ENCODE results near the gene RIOK3.
A peak's percentile ranks its signal among the peaks of the same experiment; 100 is the strongest.

The RIOK3 gene

DNA sequence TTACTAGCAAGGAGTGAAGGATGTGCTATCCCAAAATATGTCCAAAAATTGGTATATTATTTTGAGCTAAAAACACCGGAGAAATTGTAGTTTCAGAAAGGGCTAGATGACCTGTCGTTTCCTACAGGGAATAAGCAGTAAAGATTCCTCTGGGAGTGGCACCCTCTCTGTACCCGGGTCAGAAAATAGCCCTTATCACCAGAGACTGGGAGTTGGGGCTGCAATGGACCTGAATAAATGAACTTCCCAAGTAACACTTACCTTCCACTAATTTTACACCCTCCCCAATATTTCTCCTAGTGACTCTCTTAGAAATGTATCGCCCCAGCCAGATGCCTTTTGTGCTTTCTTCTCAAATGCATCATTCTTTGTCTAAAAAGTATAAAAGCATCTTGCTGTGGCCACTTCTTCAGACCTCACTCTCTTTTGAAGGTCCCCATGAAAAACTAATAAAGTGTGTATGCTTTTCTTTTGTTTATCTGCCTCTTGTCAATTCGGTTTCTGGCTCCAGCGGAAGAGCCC, 49.5 kb downstream of the RIOK3 start:
- peak overlapping the region; percentile 47 for H2AFZ ChIP-seq (ENCODE audit: low read depth, low read length, severe bottlenecking)
- no peaks in the 10 kb centered on the region for H3K9me3 ChIP-seq (ENCODE audit: insufficient read depth, low read length)
- H3K27ac ChIP-seq (ENCODE audit: low read depth, low read length) = peak overlapping the region; percentile 70
- peaks cover 41% of the 10 kb centered on the region for H3K79me2 ChIP-seq (ENCODE audit: insufficient read depth, low read length)
- no peaks in the 10 kb centered on the region for H3K9me2 ChIP-seq (replicated peaks; ENCODE audit: insufficient read depth, low read length)
- no peak for TF ChIP-seq EZH2phosphoT487 (conservative IDR thresholded peaks at IDR 0.05; ENCODE audit: low read length)
- TF ChIP-seq, protein P1, sequence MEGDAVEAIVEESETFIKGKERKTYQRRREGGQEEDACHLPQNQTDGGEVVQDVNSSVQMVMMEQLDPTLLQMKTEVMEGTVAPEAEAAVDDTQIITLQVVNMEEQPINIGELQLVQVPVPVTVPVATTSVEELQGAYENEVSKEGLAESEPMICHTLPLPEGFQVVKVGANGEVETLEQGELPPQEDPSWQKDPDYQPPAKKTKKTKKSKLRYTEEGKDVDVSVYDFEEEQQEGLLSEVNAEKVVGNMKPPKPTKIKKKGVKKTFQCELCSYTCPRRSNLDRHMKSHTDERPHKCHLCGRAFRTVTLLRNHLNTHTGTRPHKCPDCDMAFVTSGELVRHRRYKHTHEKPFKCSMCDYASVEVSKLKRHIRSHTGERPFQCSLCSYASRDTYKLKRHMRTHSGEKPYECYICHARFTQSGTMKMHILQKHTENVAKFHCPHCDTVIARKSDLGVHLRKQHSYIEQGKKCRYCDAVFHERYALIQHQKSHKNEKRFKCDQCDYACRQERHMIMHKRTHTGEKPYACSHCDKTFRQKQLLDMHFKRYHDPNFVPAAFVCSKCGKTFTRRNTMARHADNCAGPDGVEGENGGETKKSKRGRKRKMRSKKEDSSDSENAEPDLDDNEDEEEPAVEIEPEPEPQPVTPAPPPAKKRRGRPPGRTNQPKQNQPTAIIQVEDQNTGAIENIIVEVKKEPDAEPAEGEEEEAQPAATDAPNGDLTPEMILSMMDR (IDR thresholded peaks at IDR 0.05; ENCODE audit: insufficient read depth, low read length, poor library complexity, severe bottlenecking) = no peak
- peaks cover 28% of the 10 kb centered on the region for H3F3A ChIP-seq (ENCODE audit: insufficient read depth)
- peak overlapping the region; percentile 98 for H3K4me3 ChIP-seq (ENCODE audit: insufficient read depth, low read length, poor library complexity, severe bottlenecking)
- H4K20me1 ChIP-seq (ENCODE audit: low read depth, low read length) = no peaks in the 10 kb centered on the region; the same call in 1 of the 2 replicates
- H3K36me3 ChIP-seq (ENCODE audit: low read length) = peaks cover 11% of the 10 kb centered on the region; the same call in 1 of the 2 replicates
- peak overlapping the region; percentile 95 for H3K9ac ChIP-seq (ENCODE audit: low read length)
- H3K4me2 ChIP-seq (ENCODE audit: low read depth, low read length, poor library complexity, severe bottlenecking) = peak overlapping the region; percentile 76
- H3K27me3 ChIP-seq (ENCODE audit: low read length) = no peaks in the 10 kb centered on the region

DNA sequence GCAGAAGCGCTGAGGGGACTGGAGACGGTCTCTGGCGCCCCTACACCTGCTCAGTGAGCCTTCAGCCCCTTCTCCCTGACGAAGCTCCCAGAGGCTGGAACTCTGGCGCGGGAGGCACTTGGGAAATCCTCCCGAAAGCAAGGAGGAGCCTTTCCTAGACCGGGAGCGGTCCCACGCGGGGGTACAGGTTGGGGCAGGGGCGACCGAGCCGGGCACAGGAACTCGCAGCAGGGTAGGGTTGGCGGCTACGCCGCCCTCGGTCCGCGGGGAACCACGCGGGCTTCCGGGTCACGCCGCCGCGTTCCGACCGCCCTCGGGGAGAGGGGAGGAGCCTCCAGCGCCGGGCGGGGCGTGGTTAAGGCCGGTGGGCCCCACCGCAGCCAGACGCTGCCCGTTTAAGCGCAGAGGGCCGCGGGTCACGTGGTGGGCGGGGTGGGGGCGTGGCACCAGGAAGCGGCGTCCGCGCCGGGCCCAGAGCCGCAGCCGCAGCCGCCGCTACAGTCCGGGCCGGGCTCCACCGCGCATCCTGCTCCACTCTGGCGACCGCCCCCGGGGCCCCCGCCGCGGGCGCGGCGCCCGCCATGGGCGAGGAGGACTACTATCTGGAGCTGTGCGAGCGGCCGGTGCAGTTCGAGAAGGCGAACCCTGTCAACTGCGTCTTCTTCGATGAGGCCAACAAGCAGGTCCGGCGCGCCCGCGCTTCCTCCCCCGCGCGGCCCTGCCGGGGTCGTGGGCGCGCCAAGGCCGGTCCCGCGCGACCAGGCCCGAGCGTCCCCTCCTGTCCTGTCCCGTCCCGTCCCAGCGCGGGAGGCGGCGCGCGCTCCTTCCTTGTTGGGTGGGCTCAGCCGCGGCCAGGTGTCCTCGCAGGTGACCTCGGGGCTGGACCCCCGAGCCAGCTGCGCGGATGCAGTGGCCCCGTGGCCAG, 50.2 kb downstream of the RIOK3 start, which contains the start of gene RMC1:
Gene RMC1, plus strand, starts transcription at position 474 of the 925 bp plus-strand sequence. Its CDS starts 108 bp downstream, at position 582.
- H3K9me2 ChIP-seq (replicated peaks; ENCODE audit: insufficient read depth, low read length) = no peaks in the 10 kb centered on the region
- peaks cover 18% of the 10 kb centered on the region; the same call in 1 of the 2 replicates for H3K36me3 ChIP-seq (ENCODE audit: low read length)
- peaks cover 48% of the 10 kb centered on the region for H3K79me2 ChIP-seq (ENCODE audit: insufficient read depth, low read length)
- H4K20me1 ChIP-seq (ENCODE audit: low read depth, low read length) = no peaks in the 10 kb centered on the region; the same call in 1 of the 2 replicates
- H3K4me3 ChIP-seq (ENCODE audit: insufficient read depth, low read length, poor library complexity, severe bottlenecking) = peak within 1 kb of the TSS; percentile 98
- H2AFZ ChIP-seq (ENCODE audit: low read depth, low read length, severe bottlenecking) = peak within 1 kb of the TSS; percentile 70
- no peaks in the 10 kb centered on the region for H3K27me3 ChIP-seq (ENCODE audit: low read length)
- peaks cover 22% of the 10 kb centered on the region for H3F3A ChIP-seq (ENCODE audit: insufficient read depth)
- peak within 1 kb of the TSS; percentile 70 for H3K27ac ChIP-seq (ENCODE audit: low read depth, low read length)
- no peak for TF ChIP-seq EZH2phosphoT487 (conservative IDR thresholded peaks at IDR 0.05; ENCODE audit: low read length)
- TF ChIP-seq, protein P1 (IDR thresholded peaks at IDR 0.05; ENCODE audit: insufficient read depth, low read length, poor library complexity, severe bottlenecking) = peak; percentile 51
- H3K4me2 ChIP-seq (ENCODE audit: low read depth, low read length, poor library complexity, severe bottlenecking) = peak within 1 kb of the TSS; percentile 76
- peak within 1 kb of the TSS; percentile 95 for H3K9ac ChIP-seq (ENCODE audit: low read length)
- H3K9me3 ChIP-seq (ENCODE audit: insufficient read depth, low read length) = no peaks in the 10 kb centered on the region

DNA sequence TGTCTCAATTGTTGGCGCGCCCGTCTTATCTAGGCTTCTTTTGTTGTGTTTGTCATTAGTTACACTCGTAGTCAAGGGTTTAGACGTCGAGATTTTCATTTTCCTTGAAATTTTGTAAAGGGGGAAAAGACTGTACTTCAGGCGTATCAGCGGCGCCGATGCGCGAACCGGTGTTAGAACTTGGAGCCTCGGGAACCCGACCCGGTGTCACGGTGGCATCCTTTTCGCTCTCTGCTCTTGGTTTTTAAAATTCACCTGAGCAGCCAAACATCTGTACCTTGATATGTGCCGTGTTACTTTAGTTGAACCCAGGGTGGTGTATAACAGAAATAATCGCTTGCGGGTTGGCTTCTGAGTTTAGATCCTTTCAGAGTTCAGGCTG, 50.9 kb downstream of the RIOK3 start:
- Histone ChIP-seq H3K36me3 (ENCODE audit: low read length) (peaks cover 23% of the 10 kb centered on the region; the same call in 1 of the 2 replicates), H3K4me3 (ENCODE audit: insufficient read depth, low read length, poor library complexity, severe bottlenecking) (peak overlapping the region; percentile 98), H3K79me2 (ENCODE audit: insufficient read depth, low read length) (peaks cover 53% of the 10 kb centered on the region), H3K9me2 (replicated peaks; ENCODE audit: insufficient read depth, low read length) (no peaks in the 10 kb centered on the region), H3F3A (ENCODE audit: insufficient read depth) (peaks cover 18% of the 10 kb centered on the region; the same call in 1 of the 2 replicates), H3K9me3 (ENCODE audit: insufficient read depth, low read length) (no peaks in the 10 kb centered on the region), H4K20me1 (ENCODE audit: low read depth, low read length) (no peaks in the 10 kb centered on the region; the same call in 1 of the 2 replicates), H2AFZ (ENCODE audit: low read depth, low read length, severe bottlenecking) (peak overlapping the region; percentile 70), H3K4me2 (ENCODE audit: low read depth, low read length, poor library complexity, severe bottlenecking) (peak overlapping the region; percentile 66), H3K27ac (ENCODE audit: low read depth, low read length) (peak overlapping the region; percentile 55), H3K9ac (ENCODE audit: low read length) (peak overlapping the region; percentile 95), H3K27me3 (ENCODE audit: low read length) (no peaks in the 10 kb centered on the region)
- TF ChIP-seq EZH2phosphoT487 (conservative IDR thresholded peaks at IDR 0.05; ENCODE audit: low read length) = no peak
- TF ChIP-seq, protein P1 (IDR thresholded peaks at IDR 0.05; ENCODE audit: insufficient read depth, low read length, poor library complexity, severe bottlenecking) = no peak

Measured in SU-DHL-6 (cell line).